Effector CD8-positive, alpha-beta T cell (primary cell): ENCODE measurements around the gene BRD3.
"Not testable (repeated sequence)": the region's sequence is repeated elsewhere in the genome, so short reads cannot be mapped to it uniquely, and the experiment has no call there.

Experiments used
- DNase-seq: peaks from one replicate; lab custom pipeline; 2025; lab: John Stamatoyannopoulos, UW

BRD3 gene

DNA sequence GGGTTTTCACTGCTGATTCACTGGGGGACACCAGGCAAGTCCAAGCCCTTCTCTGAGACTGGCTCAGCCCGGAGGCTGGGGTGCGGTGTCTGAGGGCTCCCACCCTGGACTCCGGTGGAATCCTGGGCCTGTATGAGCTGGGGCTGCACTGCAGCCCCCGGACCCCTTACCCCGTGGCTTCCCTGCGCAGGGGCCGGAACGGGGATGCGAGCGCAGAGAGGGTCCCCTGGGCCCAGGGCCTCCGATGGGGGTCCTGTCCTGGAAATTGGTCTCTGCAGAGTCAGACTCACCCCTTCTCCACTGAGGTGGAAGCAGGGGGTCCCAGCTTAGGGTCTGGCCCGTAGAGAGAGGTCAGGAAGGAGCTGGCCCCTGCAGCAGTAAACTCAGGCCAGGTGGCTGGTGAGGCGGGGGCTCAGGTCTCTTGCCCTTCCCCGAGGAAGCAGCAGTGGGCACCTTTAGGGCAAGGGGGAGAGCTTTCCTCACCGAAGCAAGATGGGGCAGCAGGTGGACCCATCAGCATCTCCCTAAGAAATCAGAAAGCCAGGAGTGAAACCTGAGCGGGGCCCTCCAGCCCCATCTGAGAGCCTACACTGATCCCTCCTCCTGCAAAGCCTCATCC lies 74.1 kb downstream of the BRD3 start:
- no peak for DNase-seq

DNA sequence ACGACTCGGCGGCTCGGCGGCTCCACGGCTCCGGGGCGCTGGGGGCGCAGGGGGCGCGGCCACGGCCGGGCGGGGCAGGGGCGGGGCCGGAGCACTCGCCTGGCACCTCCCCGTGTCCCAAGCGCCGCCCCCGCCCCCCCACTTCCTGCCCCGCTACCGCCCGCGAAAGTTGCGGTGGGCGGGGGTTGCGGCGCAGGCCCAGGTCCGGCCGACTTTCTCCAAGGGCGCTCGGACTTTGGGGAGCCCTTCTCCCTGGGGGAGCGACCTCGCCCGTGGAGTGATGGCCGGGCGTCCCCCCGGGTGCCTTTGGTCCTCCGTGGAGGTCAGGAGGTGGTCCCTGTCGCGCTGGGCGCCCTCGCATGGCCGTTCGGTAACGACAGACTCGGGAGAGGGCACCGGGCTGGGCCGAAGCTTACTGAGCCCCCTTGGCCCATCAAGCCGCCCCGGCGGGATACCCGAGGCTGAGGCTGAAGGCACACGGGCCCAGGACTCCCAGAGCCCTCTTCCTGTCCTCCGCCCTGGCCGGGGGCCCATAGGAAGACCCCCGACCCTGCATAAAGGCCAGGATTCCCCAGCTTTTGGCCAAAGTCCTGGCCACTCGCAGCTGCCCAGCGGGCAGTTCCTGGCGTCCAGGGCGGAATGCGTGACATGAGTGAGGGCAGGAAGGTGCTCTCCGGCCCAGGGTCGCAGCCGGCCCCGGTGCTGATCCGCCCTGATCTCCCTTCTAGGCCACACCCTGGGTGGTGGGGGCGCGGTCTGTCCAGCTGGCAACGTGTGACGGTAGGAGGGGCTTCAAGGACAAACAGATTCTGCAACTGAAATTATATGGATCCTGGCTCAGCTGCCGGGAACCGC lies 74.8 kb downstream of the BRD3 start:
- peak; percentile 63 for DNase-seq

DNA sequence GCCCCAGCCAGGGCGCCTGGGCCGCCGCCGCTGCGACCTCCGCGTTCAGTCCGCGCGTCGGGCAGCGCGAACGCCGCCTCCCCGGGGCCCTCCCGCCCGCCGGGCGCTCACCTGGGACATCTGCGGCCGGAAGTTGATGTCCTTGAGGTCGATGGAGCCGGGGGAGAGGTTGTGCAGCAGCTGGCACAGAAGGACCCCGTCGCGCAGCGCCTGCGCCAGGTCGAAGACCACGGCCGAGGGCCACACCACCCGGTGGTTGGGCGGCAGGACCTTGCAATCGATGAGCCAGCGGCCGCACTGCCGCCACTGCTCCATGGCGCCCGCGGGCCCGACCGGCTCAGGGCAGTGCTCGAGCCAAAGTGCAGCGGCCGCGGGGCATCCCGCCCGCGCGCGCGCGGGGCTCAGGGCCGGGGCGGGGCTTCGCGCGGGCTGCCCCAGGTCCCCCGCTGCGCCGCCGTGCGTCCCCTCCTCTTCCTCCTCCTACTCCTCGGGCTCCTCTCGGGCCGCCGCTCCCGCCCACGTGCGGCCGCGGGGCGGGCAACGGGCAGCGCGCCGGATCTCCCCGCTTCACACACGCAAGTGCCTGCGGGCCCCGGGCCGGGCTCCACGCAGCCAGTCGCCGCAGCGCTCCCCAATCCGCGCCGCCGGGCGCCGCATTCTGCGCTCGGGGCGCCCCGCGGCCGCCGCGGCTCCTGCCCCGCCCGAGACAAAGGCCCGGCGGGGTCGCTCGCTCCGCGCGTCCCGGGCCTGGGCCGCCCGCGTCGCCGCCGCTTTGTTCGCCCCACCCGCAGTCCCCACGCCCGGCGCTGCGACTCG lies 75.7 kb downstream of the BRD3 start, which contains the start of gene VAV2:
VAV2 (minus strand) TSS at position 361 of the 816 bp plus-strand sequence; CDS start at position 315, 46 bp downstream.
- no peak for DNase-seq

DNA sequence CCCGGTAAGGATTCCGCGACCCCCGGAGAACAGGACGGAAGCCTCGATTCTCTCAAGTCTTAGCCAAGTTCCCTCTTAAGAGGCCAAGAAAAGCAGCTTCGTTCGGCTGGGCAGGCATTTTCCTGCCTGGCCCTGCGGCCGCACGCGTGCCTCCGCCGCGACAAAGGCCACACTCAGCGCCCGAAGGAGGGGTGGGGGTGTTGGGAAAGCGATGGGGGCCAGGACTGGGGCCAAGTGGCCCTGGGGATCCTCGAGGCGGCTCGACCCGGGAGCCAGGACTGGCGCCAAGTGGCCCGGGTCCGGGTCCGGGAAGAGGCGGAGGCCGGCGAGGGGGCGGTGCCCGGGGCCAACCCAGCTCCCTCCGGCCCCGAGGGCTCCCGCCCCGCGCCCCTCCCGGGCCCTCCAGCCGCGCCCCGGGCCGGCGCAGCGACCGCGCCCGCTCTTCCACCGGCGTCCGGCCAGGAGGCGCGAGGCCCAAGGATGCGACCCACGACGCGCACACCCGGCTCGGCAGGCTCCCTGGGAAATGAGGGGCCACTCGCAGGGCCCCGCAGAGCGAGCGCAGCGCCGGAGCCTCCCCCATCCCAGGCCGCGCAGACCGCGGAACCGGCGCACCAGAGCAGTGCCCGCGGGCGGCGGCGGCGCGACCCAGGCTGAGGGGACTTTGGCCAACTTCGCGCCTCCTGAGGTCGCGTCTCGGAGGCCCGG lies 76.5 kb downstream of the BRD3 start:
- DNase-seq = no peak

DNA sequence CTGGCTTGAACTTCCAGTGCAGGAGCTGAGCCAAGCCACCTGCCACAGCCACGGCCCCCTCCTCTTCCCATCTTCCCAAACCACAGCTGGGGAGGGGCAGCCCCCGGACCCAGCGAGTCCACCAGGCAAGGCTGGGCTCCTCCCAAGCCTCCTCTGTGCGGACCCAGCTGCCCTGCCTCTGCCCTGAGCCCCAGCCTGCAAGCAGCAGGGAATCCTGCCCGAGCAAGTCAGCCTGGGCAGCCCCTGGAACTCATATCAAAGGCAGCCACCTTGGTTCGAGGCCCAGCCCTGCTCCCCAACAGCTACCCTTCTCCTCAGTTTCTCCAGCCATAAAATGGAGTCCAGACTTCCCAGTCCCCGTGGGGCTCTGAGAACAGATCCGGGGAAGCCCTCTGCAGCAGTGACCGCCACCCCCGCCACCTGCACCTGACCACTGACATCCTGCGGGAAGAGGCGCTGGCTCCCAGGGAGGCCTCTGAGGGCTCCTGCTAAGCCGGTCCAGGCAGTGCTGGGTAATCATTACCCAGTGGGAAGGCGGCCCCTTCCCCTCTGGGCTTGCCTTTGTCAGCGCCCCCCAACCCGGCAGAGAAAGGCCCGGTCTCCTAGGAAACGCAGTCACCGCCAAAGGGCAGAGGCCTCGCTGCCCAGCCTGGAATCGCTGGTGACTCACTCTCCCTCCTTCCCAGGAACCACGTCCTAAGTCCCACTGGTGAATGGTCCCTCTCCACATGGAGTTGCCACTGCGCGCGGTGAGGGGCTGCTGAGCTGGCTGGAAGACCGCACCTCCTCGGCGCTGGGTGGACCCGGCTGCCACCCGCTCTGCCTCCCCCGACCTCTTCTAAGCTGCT lies 77.2 kb downstream of the BRD3 start:
- DNase-seq = no peak

DNA sequence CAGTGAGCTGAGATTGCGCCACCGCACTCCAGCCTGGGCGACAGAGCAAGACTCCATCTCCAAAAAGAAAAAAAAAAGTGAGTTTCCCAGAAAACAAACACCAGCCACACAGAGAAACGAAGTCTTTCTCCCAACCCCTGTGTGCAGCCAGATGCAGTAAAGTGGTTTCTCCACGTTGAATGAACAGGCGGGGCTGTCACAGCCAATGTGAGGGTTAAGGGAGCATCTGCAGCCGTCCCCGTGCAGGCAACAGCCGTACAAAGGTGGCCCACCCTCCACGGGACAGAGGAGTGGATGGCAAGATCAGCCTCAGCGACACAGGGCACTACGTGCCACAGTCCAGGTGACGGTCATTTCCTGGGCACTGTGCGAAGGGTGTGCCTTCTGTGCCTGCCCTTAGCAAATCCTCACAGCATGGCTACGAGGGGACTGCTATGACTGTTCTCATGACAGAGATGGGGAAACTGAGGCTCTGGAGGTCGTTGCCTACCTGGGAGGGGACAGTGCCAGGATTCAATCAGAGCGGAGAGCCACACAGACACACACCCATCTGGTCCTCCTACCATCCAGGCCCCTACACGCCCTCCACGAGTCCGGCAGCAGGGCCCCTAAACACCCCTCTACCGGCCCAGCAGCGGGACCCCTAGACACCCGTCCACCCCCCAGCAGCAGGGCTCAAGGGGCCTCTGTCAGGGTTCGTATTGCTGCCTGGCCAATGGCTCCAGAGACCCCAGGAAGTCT lies 78.0 kb downstream of the BRD3 start:
- no peak for DNase-seq

DNA sequence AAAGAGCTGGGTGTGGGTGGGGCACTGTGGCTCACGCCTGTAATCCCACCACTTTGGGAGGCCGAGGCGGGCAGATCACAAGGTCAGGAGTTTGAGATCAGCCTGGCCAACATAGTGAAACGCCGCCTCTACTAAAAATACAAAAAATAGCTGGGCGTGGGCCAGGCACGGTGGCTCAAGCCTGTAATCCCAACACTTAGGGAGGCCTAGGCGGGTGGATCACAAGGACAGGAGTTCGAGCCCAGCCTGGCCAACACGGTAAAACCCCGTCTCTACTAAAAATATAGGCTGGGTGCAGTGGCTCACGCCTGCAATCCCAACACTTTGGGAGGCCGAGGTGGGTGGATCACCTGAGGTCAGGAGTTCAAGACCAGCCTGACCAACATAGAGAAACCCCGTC lies 79.1 kb downstream of the BRD3 start:
- not testable (repeated sequence) for DNase-seq

DNA sequence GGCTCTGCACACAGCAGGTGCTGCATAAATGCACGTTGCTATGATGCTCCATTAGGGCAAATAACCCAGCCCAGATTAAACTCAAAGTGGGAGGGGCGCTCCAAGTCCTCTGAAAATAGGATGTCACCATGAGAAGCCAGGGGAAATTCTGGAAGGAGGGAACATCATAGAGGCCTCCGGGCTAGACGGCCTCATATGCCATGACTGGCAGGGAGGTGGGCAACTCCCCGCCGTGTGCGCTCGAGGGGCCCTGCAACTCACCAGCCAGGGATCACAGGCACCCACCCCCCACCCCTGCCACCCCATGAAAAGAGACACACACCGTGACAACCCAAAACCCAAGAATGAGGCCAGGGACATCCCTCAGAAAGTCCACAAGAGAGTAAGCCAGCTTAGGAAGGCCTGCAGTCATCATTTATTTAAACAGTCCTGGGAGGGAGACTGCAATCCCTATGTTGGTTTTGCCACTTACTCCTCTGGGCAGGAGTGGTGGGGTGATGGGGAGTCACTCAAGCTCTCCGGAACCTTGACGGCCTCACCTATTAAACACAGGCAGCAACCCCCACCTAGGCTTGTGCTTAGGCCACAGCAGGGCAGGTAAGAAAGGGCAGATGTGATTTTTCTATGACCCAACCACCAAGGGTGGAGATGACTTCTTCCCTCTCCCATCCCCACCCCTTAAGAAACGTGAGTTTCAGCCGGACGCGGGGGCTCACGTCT lies 79.7 kb downstream of the BRD3 start:
- no peak for DNase-seq

DNA sequence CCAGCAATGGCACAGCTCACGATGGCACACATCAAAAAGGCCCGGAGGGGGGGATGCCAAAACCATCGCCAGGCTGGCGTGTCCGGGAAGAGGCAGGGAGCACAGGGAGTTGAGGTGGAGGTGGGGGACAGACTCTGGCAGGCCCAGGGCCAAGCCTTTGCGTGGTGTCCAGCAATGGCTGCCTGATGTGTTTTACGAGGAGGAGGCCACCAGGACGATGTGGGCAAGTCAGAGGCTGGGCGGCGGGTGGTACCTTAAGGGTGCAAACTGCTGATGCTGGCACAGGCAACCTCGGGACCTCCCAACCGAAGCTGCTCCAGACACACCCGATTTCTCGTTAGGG lies 80.4 kb downstream of the BRD3 start:
- DNase-seq = no peak

DNA sequence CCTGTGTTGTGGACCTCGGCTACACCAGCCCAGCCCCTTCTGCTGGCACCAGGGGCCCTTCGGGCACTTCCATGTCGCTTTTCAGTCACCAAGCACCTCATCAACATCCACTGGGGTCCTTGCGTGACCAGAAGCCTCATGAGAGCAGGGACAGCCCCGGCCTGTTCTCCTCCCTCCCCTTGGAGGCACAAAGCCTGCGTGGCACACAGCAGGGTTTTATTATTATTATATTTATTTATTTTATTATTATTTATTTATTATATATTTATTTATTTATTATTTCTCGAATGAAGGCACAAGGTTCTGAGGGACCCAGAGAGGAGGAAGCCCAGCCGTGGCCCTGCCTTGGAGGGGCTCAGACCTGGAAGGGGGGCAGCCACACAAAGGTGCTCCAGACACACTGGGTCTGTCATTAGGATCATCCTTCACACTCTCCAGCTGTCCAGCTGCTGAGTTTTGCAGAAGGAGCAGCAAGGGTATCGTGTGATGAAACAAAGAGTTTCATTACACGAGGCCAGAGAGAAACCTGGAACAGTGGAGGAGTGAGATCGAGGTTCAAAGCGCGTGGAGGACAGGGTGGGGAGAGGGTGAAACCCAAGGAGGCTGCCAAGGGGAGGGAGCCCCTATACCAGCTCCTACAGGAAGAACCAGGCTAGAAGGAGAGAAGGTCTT lies 80.9 kb downstream of the BRD3 start:
- DNase-seq = no peak

DNA sequence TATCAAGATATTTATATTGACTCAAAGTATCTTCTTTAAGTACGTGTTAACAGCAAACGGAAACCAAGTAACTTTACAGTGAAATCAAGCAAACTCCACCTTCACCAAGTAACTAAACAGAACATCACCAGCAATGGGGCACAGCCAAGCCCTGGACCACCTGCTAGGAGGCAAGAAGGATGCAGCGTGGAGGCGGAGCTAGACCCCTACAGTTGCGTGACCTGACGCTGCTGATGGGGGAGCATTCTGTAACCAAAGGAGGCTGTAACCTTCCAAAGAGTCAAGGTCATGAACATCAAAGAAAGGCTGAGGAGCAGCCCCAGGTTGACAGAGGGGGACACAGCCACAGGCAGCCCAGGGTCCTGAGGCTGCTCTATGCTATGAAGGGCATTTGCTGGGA lies 81.8 kb downstream of the BRD3 start:
- no peak for DNase-seq

DNA sequence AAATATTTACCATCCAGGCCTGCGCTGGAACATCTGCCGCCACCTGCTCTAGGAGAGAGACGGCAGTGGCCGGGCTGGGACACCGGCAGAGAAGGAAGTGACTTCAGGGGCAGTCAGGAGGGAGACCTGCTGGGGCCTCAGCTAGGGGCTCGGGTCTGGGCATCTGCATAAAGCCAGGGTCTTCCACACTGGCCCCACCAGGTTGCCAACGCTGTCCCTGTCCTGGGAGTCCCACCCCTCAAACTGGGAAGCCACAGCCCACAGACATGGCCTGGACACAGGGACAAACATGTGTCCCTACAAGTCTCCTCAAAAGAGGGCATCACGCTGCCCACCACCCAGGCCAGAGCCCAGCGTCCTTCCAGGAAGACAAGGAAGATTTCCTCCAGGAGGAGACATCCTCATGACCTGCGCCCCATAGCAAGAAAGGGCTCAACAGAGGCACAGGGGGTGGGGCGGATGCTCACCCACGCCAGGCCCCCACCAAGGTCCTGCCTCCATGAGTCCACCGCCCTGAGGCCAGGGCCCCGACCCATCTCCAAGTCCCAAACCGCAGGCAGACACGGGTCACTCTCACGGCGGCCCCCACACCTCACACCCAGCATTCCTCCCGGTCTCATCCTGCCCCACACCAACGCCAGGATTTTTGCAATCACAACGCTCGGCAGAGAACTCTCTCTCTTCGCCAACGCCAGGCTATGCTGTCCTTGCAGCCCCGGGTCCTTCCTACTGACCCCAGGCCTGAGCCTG lies 84.7 kb downstream of the BRD3 start:
- DNase-seq = no peak

DNA sequence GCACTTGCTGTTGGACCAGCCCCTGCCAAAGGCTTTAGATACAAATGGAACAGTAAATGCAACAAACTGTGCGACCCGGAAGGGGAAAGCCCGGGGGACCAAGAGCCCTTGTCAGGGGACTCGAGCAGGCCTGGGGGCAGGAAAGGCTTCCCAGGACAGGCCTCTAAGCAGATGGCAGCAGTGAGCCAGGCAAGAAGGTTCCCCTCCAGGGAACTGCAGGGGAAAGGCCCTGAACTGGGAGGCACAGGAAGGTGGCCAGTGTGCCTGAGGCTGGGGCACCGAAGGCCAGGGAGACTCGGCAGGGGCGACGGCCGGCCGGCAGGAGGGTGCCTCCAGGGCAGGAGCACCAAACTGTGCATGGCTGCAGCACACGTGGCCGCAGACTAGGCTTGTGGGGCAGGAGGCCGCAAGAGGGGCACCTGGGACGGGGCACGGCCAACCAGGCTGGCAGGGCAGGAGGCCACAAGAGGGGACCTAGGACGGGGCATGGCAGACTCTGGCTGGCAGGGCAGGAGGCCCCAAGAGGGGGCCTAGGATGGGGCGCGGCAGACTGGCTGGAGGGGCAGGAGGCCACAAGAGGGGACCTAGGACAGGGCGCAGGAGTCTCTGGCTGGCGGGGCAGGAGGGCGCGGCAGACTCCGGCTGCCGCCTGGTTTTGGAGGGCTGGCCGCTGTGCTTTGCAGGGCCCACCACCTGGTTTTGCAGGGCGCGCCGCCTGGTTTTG lies 85.7 kb downstream of the BRD3 start:
- DNase-seq = no peak

DNA sequence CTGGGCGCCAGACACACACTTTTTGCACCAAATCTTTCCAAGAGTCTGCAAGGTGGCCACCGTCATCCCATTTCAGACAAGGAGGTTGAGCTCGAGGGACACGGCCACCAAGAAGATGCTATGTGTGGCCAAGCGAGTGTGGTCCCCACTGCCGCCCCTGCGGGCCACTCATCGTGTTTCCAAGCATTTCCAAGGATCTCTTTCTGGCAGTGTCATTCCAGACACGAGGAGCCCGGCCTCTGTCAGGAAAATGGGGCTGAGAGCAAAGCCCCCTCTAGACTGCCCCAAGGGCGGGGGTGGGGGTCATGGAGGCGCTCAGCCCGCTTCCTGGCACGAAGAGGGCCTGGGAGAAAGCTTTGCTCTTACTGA lies 86.3 kb downstream of the BRD3 start:
- DNase-seq = no peak

DNA sequence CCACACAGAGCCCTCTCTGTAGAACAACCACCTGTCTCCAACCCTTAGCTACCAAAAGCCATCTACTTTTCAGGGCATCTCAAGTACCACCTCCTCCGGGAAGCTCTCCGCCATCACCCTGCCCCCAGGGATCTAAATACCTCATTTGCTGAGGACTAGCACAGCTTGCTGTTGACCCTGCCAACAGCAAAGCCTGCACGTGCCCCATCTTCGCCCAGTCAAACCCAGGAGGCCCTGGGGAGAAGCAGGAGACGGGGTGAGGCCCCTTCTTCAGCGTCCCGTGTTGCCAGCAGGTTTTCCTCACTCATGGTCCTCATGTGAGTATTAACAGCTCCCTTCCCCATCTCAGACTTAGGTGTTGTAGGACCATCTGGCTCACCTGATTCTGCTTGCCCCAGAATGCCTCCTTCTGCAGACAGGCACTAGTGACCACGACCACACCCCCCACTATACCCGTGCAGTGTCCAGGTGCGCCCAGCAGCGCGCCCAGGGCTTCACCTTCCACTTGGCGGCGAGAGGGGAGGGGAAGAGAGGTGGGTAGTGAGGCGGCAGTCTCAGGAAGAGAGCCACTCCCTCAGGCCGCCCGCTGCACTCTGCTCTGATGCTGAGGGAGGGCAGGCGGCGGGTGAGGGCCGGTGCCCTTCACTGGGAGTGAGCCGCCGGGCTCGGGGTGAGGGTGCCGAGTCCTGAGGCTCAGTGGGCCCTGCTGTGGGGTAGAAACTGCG lies 86.8 kb downstream of the BRD3 start:
- DNase-seq = no peak
